ENCODE results near the gene SLC22A2.

Gene SLC22A2

DNA sequence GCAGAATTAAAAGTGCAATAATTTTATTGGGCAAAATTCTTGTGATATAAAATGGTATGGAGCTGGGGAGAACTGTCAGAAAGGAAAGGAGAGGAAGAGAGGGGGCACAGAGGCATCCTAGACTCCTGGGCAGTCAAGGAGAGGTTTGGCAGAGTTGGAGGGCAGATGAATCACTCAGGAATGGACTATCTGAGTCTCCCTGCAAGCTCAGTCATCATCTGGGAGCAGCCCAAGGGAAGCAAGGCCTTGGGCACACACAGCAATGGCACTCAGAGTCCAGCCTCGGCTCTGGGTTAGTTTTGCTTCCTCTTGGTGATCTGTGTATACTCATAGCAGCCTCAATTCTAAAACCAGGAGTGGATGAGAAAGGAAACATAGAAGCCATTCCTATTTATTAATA, 69.8 kb downstream of the SLC22A2 start:
- no peak overlapping the region for H3K4me2 ChIP-seq (ENCODE audit: insufficient read depth, low read length, poor library complexity, severe bottlenecking)
- H4K8ac ChIP-seq (ENCODE audit: low read depth, low read length) = no peak overlapping the region
- peaks cover 2% of the 10 kb centered on the region for H3K79me1 ChIP-seq (ENCODE audit: low read depth, low read length)
- no peaks in the 10 kb centered on the region for H3K36me3 ChIP-seq (replicated peaks in 1 of 2; ENCODE audit: control insufficient read depth in 2 of 2, insufficient read depth in 2 of 2, low read length in 2 of 2)
- no peak overlapping the region for H3K4ac ChIP-seq (ENCODE audit: low read length)
- WGBS, 2 donors (ENCODE audit: extremely low coverage in 2 of 2, insufficient read length in 2 of 2, insufficient replicate concordance in 1 of 2) = no CpG with 5 or more reads among the region's 1 CpG
- H3K27me3 ChIP-seq (ENCODE audit: control insufficient read depth in 3 of 3, insufficient read depth in 3 of 3, low read depth in 1 of 3, low read length in 3 of 3) = no peaks in the 10 kb centered on the region
- no peak overlapping the region for H3K23ac ChIP-seq (ENCODE audit: low read depth, low read length, poor library complexity)
- H3K4me1 ChIP-seq (ENCODE audit: control insufficient read depth in 2 of 2, insufficient read depth in 1 of 2, low read depth in 1 of 2, low read length in 2 of 2) = no peaks in the 10 kb centered on the region
- no peak overlapping the region for H2BK120ac ChIP-seq (ENCODE audit: low read depth, low read length)
- H2AFZ ChIP-seq (ENCODE audit: low read length) = no peak overlapping the region
- H3K9ac ChIP-seq (ENCODE audit: low read depth, low read length, poor library complexity) = no peak overlapping the region
- peaks cover 3 to 4% of the 10 kb centered on the region in 2 donors for H3K9me3 ChIP-seq (replicated peaks in 1 of 2; ENCODE audit: control insufficient read depth in 2 of 2, insufficient read depth in 1 of 2, low read depth in 1 of 2, low read length in 2 of 2)
- DNase-seq (ENCODE audit: low spot score) = no peak
- no peak overlapping the region for H2BK12ac ChIP-seq (ENCODE audit: low read length)
- H3K18ac ChIP-seq (ENCODE audit: low read length) = no peak overlapping the region
- H2BK5ac ChIP-seq (ENCODE audit: low read length) = no peak overlapping the region
- H3K27ac ChIP-seq (replicated peaks; ENCODE audit: low read length) = no peak overlapping the region
- H2BK15ac ChIP-seq (ENCODE audit: low read length) = no peak overlapping the region
- no peak overlapping the region for H3K4me3 ChIP-seq (ENCODE audit: low read length in 2 of 2)
- H4K91ac ChIP-seq (ENCODE audit: low read depth, low read length, poor library complexity) = no peak overlapping the region
- H3K14ac ChIP-seq (ENCODE audit: low read length) = no peak overlapping the region
- no peak overlapping the region for H2AK5ac ChIP-seq (ENCODE audit: low read depth, low read length)

DNA sequence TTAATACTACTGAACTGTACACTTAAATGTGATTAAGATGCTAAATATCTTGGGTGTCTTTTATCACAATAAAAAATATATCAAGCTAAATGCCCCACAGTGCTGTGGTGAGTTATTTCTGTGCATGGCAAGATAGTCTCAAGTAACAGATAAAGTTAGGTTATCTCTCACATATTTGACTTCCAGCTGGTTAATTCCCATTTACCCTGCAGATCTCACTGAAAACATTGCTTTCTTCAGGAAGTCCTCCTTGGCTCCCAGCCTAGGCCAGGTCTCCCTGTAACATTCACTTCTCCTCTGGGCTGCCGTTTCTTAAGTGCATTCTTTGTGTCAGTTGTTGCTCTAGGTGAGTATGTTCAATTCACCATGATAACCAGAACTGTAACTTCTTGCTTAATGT, 77.9 kb downstream of the SLC22A2 start:
- no peak for DNase-seq (ENCODE audit: low spot score)
- H4K8ac ChIP-seq (ENCODE audit: low read depth, low read length) = no peak overlapping the region
- H3K4ac ChIP-seq (ENCODE audit: low read length) = no peak overlapping the region
- H2BK5ac ChIP-seq (ENCODE audit: low read length) = no peak overlapping the region
- H3K9ac ChIP-seq (ENCODE audit: low read depth, low read length, poor library complexity) = no peak overlapping the region
- no peak overlapping the region for H3K4me3 ChIP-seq (ENCODE audit: low read length in 2 of 2)
- no peak overlapping the region for H2AK5ac ChIP-seq (ENCODE audit: low read depth, low read length)
- H3K36me3 ChIP-seq (replicated peaks in 1 of 2; ENCODE audit: control insufficient read depth in 2 of 2, insufficient read depth in 2 of 2, low read length in 2 of 2) = no peaks in the 10 kb centered on the region
- no peaks in the 10 kb centered on the region for H3K79me1 ChIP-seq (ENCODE audit: low read depth, low read length)
- H4K91ac ChIP-seq (ENCODE audit: low read depth, low read length, poor library complexity) = no peak overlapping the region
- WGBS, 2 donors (ENCODE audit: extremely low coverage in 2 of 2, insufficient read length in 2 of 2, insufficient replicate concordance in 1 of 2) = no CpG with 5 or more reads among the region's 1 CpG
- H2AFZ ChIP-seq (ENCODE audit: low read length) = no peak overlapping the region
- no peak overlapping the region for H2BK15ac ChIP-seq (ENCODE audit: low read length)
- no peak overlapping the region for H3K14ac ChIP-seq (ENCODE audit: low read length)
- no peak overlapping the region for H3K27ac ChIP-seq (replicated peaks; ENCODE audit: low read length)
- H2BK12ac ChIP-seq (ENCODE audit: low read length) = no peak overlapping the region
- H3K4me2 ChIP-seq (ENCODE audit: insufficient read depth, low read length, poor library complexity, severe bottlenecking) = no peak overlapping the region
- H3K23ac ChIP-seq (ENCODE audit: low read depth, low read length, poor library complexity) = no peak overlapping the region
- peaks cover 0 to 2% of the 10 kb centered on the region in 2 donors for H3K9me3 ChIP-seq (replicated peaks in 1 of 2; ENCODE audit: control insufficient read depth in 2 of 2, insufficient read depth in 1 of 2, low read depth in 1 of 2, low read length in 2 of 2)
- H3K4me1 ChIP-seq (ENCODE audit: control insufficient read depth in 2 of 2, insufficient read depth in 1 of 2, low read depth in 1 of 2, low read length in 2 of 2) = peaks cover 0 to 3% of the 10 kb centered on the region in 2 donors
- H2BK120ac ChIP-seq (ENCODE audit: low read depth, low read length) = no peak overlapping the region
- H3K27me3 ChIP-seq (ENCODE audit: control insufficient read depth in 3 of 3, insufficient read depth in 3 of 3, low read depth in 1 of 3, low read length in 3 of 3) = peaks cover 0 to 7% (median 0%) of the 10 kb centered on the region in 3 experiments
- no peak overlapping the region for H3K18ac ChIP-seq (ENCODE audit: low read length)

DNA sequence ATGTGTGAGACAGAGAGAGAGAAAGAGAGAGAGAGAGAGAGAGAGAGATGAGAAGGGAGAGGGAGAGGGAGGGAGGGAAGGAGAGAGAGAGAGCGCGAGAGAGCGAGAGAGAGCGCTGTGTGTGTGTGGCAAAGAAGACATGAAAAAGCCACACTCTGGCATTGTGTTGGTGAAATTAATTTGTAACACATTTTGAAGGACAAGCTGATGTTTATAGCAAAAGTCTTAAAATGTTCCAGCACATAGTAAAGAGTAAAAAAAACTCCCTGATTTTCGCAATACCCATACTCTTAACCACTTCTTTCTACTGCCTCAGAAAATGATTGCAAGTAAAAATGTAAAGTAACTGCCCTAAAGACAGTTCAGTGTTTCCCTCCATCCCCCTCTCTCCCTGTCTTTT, 80.3 kb downstream of the SLC22A2 start:
- peaks cover 0 to 8% of the 10 kb centered on the region in 2 donors for H3K4me1 ChIP-seq (ENCODE audit: control insufficient read depth in 2 of 2, insufficient read depth in 1 of 2, low read depth in 1 of 2, low read length in 2 of 2)
- no peak overlapping the region for H3K23ac ChIP-seq (ENCODE audit: low read depth, low read length, poor library complexity)
- H3K36me3 ChIP-seq (replicated peaks in 1 of 2; ENCODE audit: control insufficient read depth in 2 of 2, insufficient read depth in 2 of 2, low read length in 2 of 2) = no peaks in the 10 kb centered on the region
- no peak overlapping the region for H4K8ac ChIP-seq (ENCODE audit: low read depth, low read length)
- no peak overlapping the region for H3K4ac ChIP-seq (ENCODE audit: low read length)
- H3K9ac ChIP-seq (ENCODE audit: low read depth, low read length, poor library complexity) = no peak overlapping the region
- no peak for DNase-seq (ENCODE audit: low spot score)
- WGBS, 2 donors (ENCODE audit: extremely low coverage in 2 of 2, insufficient read length in 2 of 2, insufficient replicate concordance in 1 of 2) = no CpG with 5 or more reads among the region's 5 CpGs
- H3K27me3 ChIP-seq (ENCODE audit: control insufficient read depth in 3 of 3, insufficient read depth in 3 of 3, low read depth in 1 of 3, low read length in 3 of 3) = peaks cover 0 to 7% (median 0%) of the 10 kb centered on the region in 3 experiments
- no peak overlapping the region for H2AFZ ChIP-seq (ENCODE audit: low read length)
- H3K14ac ChIP-seq (ENCODE audit: low read length) = no peak overlapping the region
- no peak overlapping the region for H3K18ac ChIP-seq (ENCODE audit: low read length)
- no peak overlapping the region for H2BK15ac ChIP-seq (ENCODE audit: low read length)
- H3K9me3 ChIP-seq (replicated peaks in 1 of 2; ENCODE audit: control insufficient read depth in 2 of 2, insufficient read depth in 1 of 2, low read depth in 1 of 2, low read length in 2 of 2) = peaks cover 0 to 2% of the 10 kb centered on the region in 2 donors
- no peaks in the 10 kb centered on the region for H3K79me1 ChIP-seq (ENCODE audit: low read depth, low read length)
- H2BK12ac ChIP-seq (ENCODE audit: low read length) = no peak overlapping the region
- H2BK5ac ChIP-seq (ENCODE audit: low read length) = no peak overlapping the region
- H2BK120ac ChIP-seq (ENCODE audit: low read depth, low read length) = no peak overlapping the region
- H3K4me3 ChIP-seq (ENCODE audit: low read length in 2 of 2) = no peak overlapping the region
- no peak overlapping the region for H2AK5ac ChIP-seq (ENCODE audit: low read depth, low read length)
- peak overlapping the region; percentile 39 for H3K27ac ChIP-seq (replicated peaks; ENCODE audit: low read length)
- no peak overlapping the region for H4K91ac ChIP-seq (ENCODE audit: low read depth, low read length, poor library complexity)
- H3K4me2 ChIP-seq (ENCODE audit: insufficient read depth, low read length, poor library complexity, severe bottlenecking) = no peak overlapping the region

DNA sequence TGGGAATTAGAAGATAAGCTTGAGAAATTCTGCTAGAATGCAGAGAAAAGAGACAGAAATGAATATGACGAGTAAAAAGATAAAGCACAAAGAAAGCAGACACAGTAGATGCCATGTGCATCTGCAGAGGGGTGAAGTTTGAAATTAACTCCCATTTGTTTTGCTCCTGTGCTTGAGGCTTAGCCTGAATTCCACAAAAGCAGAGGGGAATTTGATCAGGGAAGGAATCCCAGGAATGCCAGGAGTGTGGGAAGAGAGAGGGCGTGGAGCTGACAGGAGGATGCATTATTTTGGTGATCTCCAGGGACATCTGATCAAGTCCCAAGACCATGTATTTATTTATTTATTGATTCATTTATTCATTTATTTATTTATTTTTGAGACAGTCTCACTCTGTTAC, 81.4 kb downstream of the SLC22A2 start:
- Histone ChIP-seq H2BK5ac (ENCODE audit: low read length) (no peak overlapping the region), H4K8ac (ENCODE audit: low read depth, low read length) (no peak overlapping the region), H3K27me3 (ENCODE audit: control insufficient read depth in 3 of 3, insufficient read depth in 3 of 3, low read depth in 1 of 3, low read length in 3 of 3) (peaks cover 0 to 7% (median 0%) of the 10 kb centered on the region in 3 experiments), H2BK12ac (ENCODE audit: low read length) (no peak overlapping the region), H4K91ac (ENCODE audit: low read depth, low read length, poor library complexity) (no peak overlapping the region), H3K18ac (ENCODE audit: low read length) (no peak overlapping the region), H2AK5ac (ENCODE audit: low read depth, low read length) (no peak overlapping the region), H2BK120ac (ENCODE audit: low read depth, low read length) (no peak overlapping the region), H3K9me3 (replicated peaks in 1 of 2; ENCODE audit: control insufficient read depth in 2 of 2, insufficient read depth in 1 of 2, low read depth in 1 of 2, low read length in 2 of 2) (peaks cover 0 to 2% of the 10 kb centered on the region in 2 donors), H3K4ac (ENCODE audit: low read length) (no peak overlapping the region), H3K27ac (replicated peaks; ENCODE audit: low read length) (no peak overlapping the region), H3K23ac (ENCODE audit: low read depth, low read length, poor library complexity) (no peak overlapping the region), H2BK15ac (ENCODE audit: low read length) (no peak overlapping the region), H3K4me2 (ENCODE audit: insufficient read depth, low read length, poor library complexity, severe bottlenecking) (no peak overlapping the region), H3K9ac (ENCODE audit: low read depth, low read length, poor library complexity) (no peak overlapping the region), H3K36me3 (replicated peaks in 1 of 2; ENCODE audit: control insufficient read depth in 2 of 2, insufficient read depth in 2 of 2, low read length in 2 of 2) (no peaks in the 10 kb centered on the region), H3K4me1 (ENCODE audit: control insufficient read depth in 2 of 2, insufficient read depth in 1 of 2, low read depth in 1 of 2, low read length in 2 of 2) (peaks cover 0 to 8% of the 10 kb centered on the region in 2 donors), H2AFZ (ENCODE audit: low read length) (no peak overlapping the region), H3K14ac (ENCODE audit: low read length) (no peak overlapping the region), H3K79me1 (ENCODE audit: low read depth, low read length) (no peaks in the 10 kb centered on the region), H3K4me3 (ENCODE audit: low read length in 2 of 2) (no peak overlapping the region)
- DNase-seq (ENCODE audit: low spot score) = peak; percentile 44
- WGBS, 2 donors (ENCODE audit: extremely low coverage in 2 of 2, insufficient read length in 2 of 2, insufficient replicate concordance in 1 of 2) = no CpG with 5 or more reads among the region's 2 CpGs
